K562 (cell line): ENCODE data around the gene WDR70. TPM values are rescaled to one million over a fixed set of nuclear protein-coding genes. Genes with fewer than 3 reads are reported as not detected.
A peak's percentile ranks its signal among the peaks of the same experiment; 100 is the strongest.

Source experiments
- BHLHE40 ChIP-seq: IDR thresholded peaks from 2 replicates; pipeline ENCODE4 v1.6.1; 2011; ENCODE audit warnings: low read length, improper control_type of control experiment
- BRD9 ChIP-seq: fragments of 450-650 bp; IDR thresholded peaks from 2 replicates; pipeline ENCODE4 v1.6.1; 2018; ENCODE audit warnings: low read depth; ENCODE audit not compliant: partially characterized antibody
- CBFA2T2 ChIP-seq: fragments of 450-650 bp; conservative IDR thresholded peaks from 2 replicates; pipeline ENCODE4 v1.6.1; 2017; ENCODE audit warnings: mild to moderate bottlenecking
- DPF2 ChIP-seq: fragments of 450-650 bp; IDR thresholded peaks from 2 replicates; pipeline ENCODE4 v1.6.1; 2016
- FOXK2 ChIP-seq, 2 experiments: fragments of 450-650 bp; IDR thresholded peaks in 1 of 2; conservative IDR thresholded peaks in 1 of 2; 2 replicates each; pipeline ENCODE4 v1.6.1; 2016; ENCODE audit warnings: low read depth in 2 of 2, mild to moderate bottlenecking in 1 of 2
- HDAC8 ChIP-seq: fragments of 450-650 bp; IDR thresholded peaks from 2 replicates; pipeline ENCODE4 v1.6.1; 2016; ENCODE audit warnings: mild to moderate bottlenecking, missing genetic modification characterization, moderate library complexity, missing compliant biosample characterization
- HEY1 ChIP-seq: fragments of 250-450 bp; sonication (Bioruptor Pico); IDR thresholded peaks from 2 replicates; pipeline ENCODE4 v1.5.0; 2020; ENCODE audit warnings: mild to moderate bottlenecking, moderate library complexity, borderline replicate concordance
- MEIS2 ChIP-seq: fragments of 450-650 bp; IDR thresholded peaks from 2 replicates; pipeline ENCODE4 v1.6.1; 2014; ENCODE audit warnings: mild to moderate bottlenecking; ENCODE audit not compliant: partially characterized antibody
- MNT ChIP-seq, 2 experiments: fragments of 450-650 bp; conservative IDR thresholded peaks; 2 replicates each; pipeline ENCODE4 v1.6.1; 2017; ENCODE audit warnings: mild to moderate bottlenecking in 2 of 2, moderate library complexity in 2 of 2
- NCOA1 ChIP-seq: fragments of 450-650 bp; IDR thresholded peaks from 2 replicates; pipeline ENCODE4 v1.6.1; 2016; ENCODE audit warnings: low read depth
- NFIC ChIP-seq: fragments of 450-650 bp; IDR thresholded peaks from 2 replicates; pipeline ENCODE4 v1.6.1; 2017; ENCODE audit warnings: mild to moderate bottlenecking, inconsistent platforms
- NFIX ChIP-seq: fragments of 250-450 bp; sonication (Bioruptor Pico); IDR thresholded peaks from 2 replicates; pipeline ENCODE4 v1.4.0; 2020; ENCODE audit warnings: low read depth, mild to moderate bottlenecking, moderate library complexity
- OTX1 ChIP-seq: fragments of 450-650 bp; formaldehyde crosslinking; IDR thresholded peaks from 2 replicates; pipeline ENCODE4 v1.4.0; 2022; ENCODE audit warnings: mild to moderate bottlenecking
- PCBP2 ChIP-seq: fragments of 200-400 bp; formaldehyde crosslinking; IDR thresholded peaks from 2 replicates; pipeline ENCODE4 v1.6.1; 2018; ENCODE audit warnings: low read length, low read depth, mild to moderate bottlenecking, moderate library complexity; ENCODE audit not compliant: poor library complexity, severe bottlenecking
- RBFOX2 ChIP-seq: fragments of 200-400 bp; formaldehyde crosslinking; IDR thresholded peaks from 2 replicates; pipeline ENCODE4 v1.6.1; 2017; ENCODE audit warnings: low read depth, mild to moderate bottlenecking, low read length, moderate library complexity
- RCOR1 ChIP-seq, 2 experiments: IDR thresholded peaks; 2 replicates each; pipeline ENCODE4 v1.6.1; 2012; ENCODE audit warnings: low read depth in 2 of 2, low read length in 2 of 2, borderline replicate concordance in 1 of 2, improper control_type of control experiment in 1 of 2
- SRSF7 ChIP-seq: fragments of 200-400 bp; formaldehyde crosslinking; optimal IDR thresholded peaks from 2 replicates; pipeline ENCODE3; 2017; ENCODE audit warnings: mild to moderate bottlenecking, low read depth, low read length
- TAF9B ChIP-seq: fragments of 450-650 bp; IDR thresholded peaks from 2 replicates; pipeline ENCODE4 v1.6.1; 2018; ENCODE audit warnings: mild to moderate bottlenecking; ENCODE audit not compliant: partially characterized antibody
- TFE3 ChIP-seq: fragments of 450-650 bp; formaldehyde crosslinking; IDR thresholded peaks from 2 replicates; pipeline ENCODE4 v1.4.0; 2020; ENCODE audit warnings: mild to moderate bottlenecking, mixed read lengths
- ZNF140 ChIP-seq: fragments of 250-450 bp; sonication (Bioruptor Pico); IDR thresholded peaks from 2 replicates; pipeline ENCODE4 v1.8.0; 2021; ENCODE audit warnings: moderate library complexity, mild to moderate bottlenecking, inconsistent platforms
- ZNF184 ChIP-seq: sonication (generic); formaldehyde crosslinking; IDR thresholded peaks from 2 replicates; pipeline ENCODE4 v1.5.0; 2020; ENCODE audit warnings: missing genetic modification reagents
- polyA plus RNA-seq, 8 experiments: library from polyadenylated mRNA; depleted of rRNA in 4 of 8; stranded (reverse) in 5 of 8; unstranded in 3 of 8; fragments of >200 nt; fragmentation: Nextera tagmentation in 2 of 8; fragmentation: Illumina TruSeq in 1 of 8; extraction: Ambion mirVana in 2 of 8; extraction: Trizol in 1 of 8; gene quantifications; 2 replicates each; pipeline versions ENCODE4 v1.2.1 to v1.2.3, GENCODE V29; 2011 to 2014; ENCODE audit warnings: inconsistent platforms in 1 of 8, missing spikeins in 1 of 8
- total RNA-seq, 7 experiments: library from RNA; depleted of rRNA in 6 of 7; stranded (reverse); fragments of >200 nt in 6 of 7; fragmentation: Illumina TruSeq in 2 of 7; extraction: Trizol in 2 of 7; gene quantifications; 2 replicates each; pipeline versions ENCODE4 v1.2.1 to v1.2.3, GENCODE V29; 2011 to 2021; ENCODE audit warnings: low replicate concordance in 1 of 7
- TF ChIP-seq, protein P1 (sequence below), 2 experiments: fragments of 450-650 bp; IDR thresholded peaks; 2 replicates each; pipeline ENCODE4 v1.6.1; 2018; ENCODE audit warnings: mild to moderate bottlenecking in 2 of 2, low read depth in 1 of 2; ENCODE audit not compliant: partially characterized antibody in 2 of 2

WDR70 gene
- total and polyA plus RNA-seq, 9 of the 15 experiments (the other 6 are each of a cell fraction or from before 2014, with no cell fraction given): 16.8 to 46.6 (median 38.8) TPM

GRCh38 chr5:37717613-37718431 lies 338.7 kb downstream of the WDR70 start (continued):
- TF ChIP-seq NFIX (CRISPR knock-in tag) (peak; percentile 57), BRD9 (no peak), HEY1 (CRISPR knock-in tag) (no peak), RCOR1 (IDR thresholded peaks at IDR 0.05; ENCODE audit: borderline replicate concordance in 1 of 2, low read depth in 2 of 2, low read length in 2 of 2) (0 out of 4 replicates have a peak, but pooled peaks of 1 of the 2 experiments have one; percentile 27), CBFA2T2 (no peak), SRSF7 (no peak), MNT (conservative IDR thresholded peaks at IDR 0.05) (peak; percentile 62 to 78), FOXK2 (conservative IDR thresholded peaks at IDR 0.05 in 1 of 2, IDR thresholded peaks at IDR 0.05 in 1 of 2; ENCODE audit: low read depth in 2 of 2) (peak in 1 of 2 experiments; percentile 23; a peak in 1 of 4 replicates), HDAC8 (tag) (no peak), NFIC (peak; percentile 93), RBFOX2 (no peak), PCBP2 (no peak), ZNF184 (CRISPR knock-in tag) (no peak), DPF2 (no peak), MEIS2 (peak; percentile 12), TFE3 (CRISPR knock-in tag) (no peak), BHLHE40 (peak; percentile 61; the same call in 1 of the 2 replicates), TAF9B (no peak), NCOA1 (no peak), OTX1 (CRISPR knock-in tag) (no peak), ZNF140 (CRISPR knock-in tag) (no peak)
- TF ChIP-seq, protein P1, sequence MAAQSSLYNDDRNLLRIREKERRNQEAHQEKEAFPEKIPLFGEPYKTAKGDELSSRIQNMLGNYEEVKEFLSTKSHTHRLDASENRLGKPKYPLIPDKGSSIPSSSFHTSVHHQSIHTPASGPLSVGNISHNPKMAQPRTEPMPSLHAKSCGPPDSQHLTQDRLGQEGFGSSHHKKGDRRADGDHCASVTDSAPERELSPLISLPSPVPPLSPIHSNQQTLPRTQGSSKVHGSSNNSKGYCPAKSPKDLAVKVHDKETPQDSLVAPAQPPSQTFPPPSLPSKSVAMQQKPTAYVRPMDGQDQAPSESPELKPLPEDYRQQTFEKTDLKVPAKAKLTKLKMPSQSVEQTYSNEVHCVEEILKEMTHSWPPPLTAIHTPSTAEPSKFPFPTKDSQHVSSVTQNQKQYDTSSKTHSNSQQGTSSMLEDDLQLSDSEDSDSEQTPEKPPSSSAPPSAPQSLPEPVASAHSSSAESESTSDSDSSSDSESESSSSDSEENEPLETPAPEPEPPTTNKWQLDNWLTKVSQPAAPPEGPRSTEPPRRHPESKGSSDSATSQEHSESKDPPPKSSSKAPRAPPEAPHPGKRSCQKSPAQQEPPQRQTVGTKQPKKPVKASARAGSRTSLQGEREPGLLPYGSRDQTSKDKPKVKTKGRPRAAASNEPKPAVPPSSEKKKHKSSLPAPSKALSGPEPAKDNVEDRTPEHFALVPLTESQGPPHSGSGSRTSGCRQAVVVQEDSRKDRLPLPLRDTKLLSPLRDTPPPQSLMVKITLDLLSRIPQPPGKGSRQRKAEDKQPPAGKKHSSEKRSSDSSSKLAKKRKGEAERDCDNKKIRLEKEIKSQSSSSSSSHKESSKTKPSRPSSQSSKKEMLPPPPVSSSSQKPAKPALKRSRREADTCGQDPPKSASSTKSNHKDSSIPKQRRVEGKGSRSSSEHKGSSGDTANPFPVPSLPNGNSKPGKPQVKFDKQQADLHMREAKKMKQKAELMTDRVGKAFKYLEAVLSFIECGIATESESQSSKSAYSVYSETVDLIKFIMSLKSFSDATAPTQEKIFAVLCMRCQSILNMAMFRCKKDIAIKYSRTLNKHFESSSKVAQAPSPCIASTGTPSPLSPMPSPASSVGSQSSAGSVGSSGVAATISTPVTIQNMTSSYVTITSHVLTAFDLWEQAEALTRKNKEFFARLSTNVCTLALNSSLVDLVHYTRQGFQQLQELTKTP (IDR thresholded peaks at IDR 0.05; ENCODE audit: low read depth in 1 of 2, partially characterized antibody in 2 of 2): no peak
